Activated CD4-positive, CD25-positive, alpha-beta regulatory T cell treated with anti-CD3 and anti-CD28 coated beads, Interleukin-2, amount 50 U/mL, for 16 hours (primary cell): ENCODE data around the gene GUF1.
A peak's percentile ranks its signal among the peaks of the same experiment; 100 is the strongest.
"Not testable (repeated sequence)": the region's sequence is repeated elsewhere in the genome, so short reads cannot be mapped to it uniquely, and the experiment has no call there.

Experiments used
- DNase-seq: peaks from one replicate; pipeline ENCODE4 v3.0.0-alpha.2; 2020; ENCODE audit warnings: low read depth, low spot score

The GUF1 gene

GRCh38 chr4:44701037-44701436, 22.8 kb downstream of the GUF1 start:
- DNase-seq = no peak

GRCh38 chr4:44704673-44705072, 26.5 kb downstream of the GUF1 start:
- DNase-seq = no peak

- DNase-seq = no peak
Measured at GRCh38 chr4:44713125-44713524, 34.9 kb downstream of the GUF1 start.

- DNase-seq = no peak
Measured at GRCh38 chr4:44716597-44716996, 38.4 kb downstream of the GUF1 start.

GRCh38 chr4:44720371-44720770, 42.2 kb downstream of the GUF1 start:
- no peak for DNase-seq

DNA sequence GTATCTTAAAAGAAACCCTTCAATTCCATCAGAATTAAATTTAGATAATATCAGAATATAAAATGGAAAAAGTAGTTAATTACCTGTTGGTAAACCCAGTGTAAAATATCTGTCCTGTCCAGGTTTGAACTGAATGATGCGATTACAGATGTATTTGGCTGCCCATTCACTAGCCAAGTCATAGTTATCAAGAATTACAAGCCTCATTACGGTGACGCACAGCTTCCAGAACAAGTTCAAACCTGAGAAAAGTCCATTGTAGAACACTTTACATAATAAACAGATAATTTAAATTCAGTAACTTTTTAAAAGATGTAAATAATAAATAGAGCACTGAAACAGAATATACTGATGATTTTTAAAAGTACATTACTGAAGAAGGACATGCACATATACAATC, 43.8 kb downstream of the GUF1 start:
- no peak for DNase-seq

DNA sequence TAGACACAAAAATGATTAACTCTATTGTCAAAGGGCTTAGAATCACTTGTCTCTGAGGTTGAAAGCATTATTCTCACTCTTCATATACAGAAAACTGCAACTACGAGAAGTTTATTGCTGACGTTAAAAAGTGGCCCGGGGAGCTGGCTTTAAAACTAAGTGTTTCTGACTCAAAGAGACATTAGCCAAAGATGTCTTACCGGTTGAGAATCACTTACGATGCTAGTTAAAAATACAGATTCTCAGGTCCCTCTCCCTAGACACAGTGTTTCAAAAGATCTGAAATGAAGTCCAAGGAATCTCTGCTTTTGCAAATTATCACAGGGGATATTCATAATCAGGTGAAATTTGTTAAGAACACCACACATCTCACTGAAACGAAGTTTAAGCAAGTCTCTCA, 46.9 kb downstream of the GUF1 start:
- no peak for DNase-seq

DNA sequence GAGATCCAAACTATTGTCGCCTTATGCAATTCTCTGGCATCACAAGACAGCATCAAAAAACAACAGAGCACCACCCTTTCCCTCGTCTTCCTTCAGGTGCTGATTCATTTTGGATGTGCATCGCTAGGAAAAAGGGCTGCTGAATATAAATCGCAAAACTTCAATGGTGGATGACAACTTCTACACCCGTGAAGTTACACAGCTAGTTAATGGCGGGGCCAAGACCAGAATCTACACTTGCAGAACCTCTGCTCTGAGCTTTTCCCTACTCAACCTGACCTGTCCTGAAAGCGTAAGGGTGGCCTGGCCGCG, 47.5 kb downstream of the GUF1 start:
- peak; percentile 12 for DNase-seq

DNA sequence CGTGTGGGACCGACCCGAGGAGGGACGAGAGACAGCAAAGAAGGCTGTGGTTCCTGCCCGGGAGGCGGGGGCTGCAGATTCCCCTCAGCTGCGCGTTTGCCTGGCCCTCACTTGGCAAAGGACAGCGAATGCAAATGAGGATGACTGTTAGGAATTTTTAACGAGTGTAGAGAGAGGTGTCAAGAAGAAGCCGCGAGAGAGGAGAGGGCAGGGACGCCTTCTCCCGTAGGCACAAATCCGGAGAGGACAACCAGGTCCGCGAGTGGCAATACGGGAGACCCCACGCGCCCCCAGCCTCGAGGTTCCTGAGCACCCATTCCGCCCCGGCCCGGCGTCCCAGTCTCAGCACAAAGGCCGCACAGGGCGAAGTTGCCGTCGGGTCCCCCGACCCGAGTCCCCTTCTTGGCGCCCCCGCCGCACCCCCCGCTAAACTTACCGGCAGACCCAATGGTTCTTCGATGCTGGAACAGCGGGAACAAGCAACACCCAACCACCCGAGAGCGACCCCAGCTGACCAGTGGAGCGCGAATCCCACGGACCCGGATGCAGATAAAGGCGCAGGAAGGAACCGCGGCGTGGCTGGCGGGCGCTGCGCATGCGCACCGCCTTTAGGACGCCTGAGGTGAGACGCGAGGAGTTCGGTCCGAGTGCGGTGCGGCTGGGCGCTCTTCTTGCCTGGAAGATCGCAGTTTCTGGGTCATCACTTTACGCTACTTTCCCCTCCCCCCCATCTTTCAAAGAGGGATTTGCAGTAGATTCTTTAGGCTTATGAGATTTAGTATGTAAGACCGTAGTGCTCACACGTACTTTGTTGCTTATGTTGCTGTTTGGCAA, 48.0 kb downstream of the GUF1 start, which contains the start of gene GNPDA2:
Gene GNPDA2 (minus strand): TSS at position 519 of the 834 bp plus-strand sequence. CDS start 4,349 bp downstream, outside the sequence.
- peak; percentile 57 for DNase-seq

GRCh38 chr4:44727471-44727870, 49.3 kb downstream of the GUF1 start:
- DNase-seq = no peak

DNA sequence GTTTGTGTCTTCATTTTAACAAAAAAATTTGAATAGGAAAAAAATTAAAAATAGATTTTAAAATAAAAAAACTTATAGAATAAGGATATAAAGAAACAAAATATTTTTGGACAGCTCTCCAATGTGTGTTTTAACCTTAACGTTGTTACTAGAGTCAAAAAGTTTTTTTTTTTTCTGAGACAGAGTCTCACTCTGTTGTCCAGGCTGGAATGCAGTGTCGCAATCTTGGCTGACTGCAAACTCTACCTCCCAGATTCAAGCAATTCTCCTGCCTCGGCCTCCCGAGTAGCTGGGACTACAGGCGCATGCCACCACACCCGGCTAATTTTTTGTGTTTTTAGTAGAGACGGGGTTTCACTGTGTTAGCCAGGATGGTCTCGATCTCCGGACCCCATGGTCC, 50.5 kb downstream of the GUF1 start:
- DNase-seq = not testable (repeated sequence)

DNA sequence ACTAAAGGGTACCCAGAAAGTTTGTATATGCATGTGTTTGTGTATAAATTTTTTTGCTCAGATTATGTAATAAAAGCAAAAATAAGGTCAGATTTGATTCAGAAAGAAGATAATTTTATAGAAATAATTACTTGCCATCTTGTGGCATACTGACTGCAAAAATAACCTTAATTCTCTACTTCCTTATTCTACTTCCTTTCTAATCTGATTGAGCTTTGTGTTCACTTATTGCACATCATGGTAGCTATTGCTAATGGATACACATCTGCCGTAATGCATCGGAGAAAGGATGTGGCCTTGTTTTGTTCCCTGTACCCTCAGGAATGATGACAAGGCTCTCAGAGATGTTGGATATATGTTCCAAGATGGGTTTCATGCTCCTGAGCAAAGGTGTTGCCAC, 58.7 kb downstream of the GUF1 start:
- DNase-seq = no peak

DNA sequence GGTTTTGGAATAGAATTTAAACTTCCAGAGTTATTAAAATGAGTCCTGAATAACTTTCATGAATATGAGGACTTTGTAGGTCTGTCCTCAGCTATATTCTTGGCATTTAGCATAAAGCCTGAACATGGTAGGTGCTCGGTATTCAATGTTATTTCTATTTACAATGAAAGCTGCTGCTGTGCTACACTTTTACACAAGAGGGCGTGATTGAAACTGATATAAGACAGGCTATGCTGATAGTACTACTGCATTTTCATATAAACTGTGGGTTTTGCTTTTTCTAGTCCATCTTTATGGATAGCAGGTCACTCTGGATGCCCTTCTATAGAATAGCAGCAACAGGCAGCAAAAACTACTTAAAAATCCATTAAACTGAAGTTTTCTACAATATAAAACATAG, 60.4 kb downstream of the GUF1 start:
- DNase-seq = no peak

DNA sequence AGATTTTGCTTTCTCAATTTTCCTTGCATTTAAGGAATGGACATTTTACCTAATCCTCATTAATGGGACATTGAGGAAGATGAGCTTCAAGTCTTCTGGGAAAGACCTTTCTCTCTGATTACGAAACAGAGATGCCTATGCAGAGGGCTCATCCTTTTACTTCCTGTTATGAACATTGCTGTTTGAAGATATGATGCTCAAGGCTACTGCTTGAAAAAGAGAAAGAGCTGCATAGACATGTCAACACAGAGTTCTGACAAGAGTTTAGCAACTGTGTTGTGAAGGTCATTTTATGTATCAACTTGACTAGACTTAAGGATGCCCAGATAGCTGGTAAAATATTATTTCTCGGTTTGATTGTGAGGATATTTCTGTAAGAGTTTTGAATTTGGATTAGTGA, 62.0 kb downstream of the GUF1 start:
- no peak for DNase-seq
